IMR-90 (cell line): Measurements from ENCODE around the gene TNS3. TPM values are rescaled to one million over a fixed set of nuclear protein-coding genes. Genes with fewer than 3 reads are reported as not detected.
A peak's percentile ranks its signal among the peaks of the same experiment; 100 is the strongest.

Experiments used
- ATAC-seq: fragments of 200-7000 bp; cut with Tn5 transposase; 2 replicates; pipeline ENCODE4 v1.9.1; 2020; ENCODE audit warnings: low read depth, mild to moderate bottlenecking, moderate library complexity
- BruUV-seq: library from RNA; stranded (reverse); fragments of 400-500 nt; replicated peaks from 2 replicates; lab custom pipeline; 2021; lab: Mats Ljungman, UMichigan
- CTCF ChIA-PET: fragments of 300-600 bp; formaldehyde crosslinking; extraction: SDS; loops from one replicate; lab custom pipeline; 2021; ENCODE audit warnings: antibody characterized with exemption; lab: Yijun Ruan, JAX
- POLR2A ChIA-PET: fragments of 300-600 bp; sonication (Branson Sonifier 250); formaldehyde crosslinking; loops from one replicate; lab custom pipeline; 2022; ENCODE audit warnings: antibody characterized with exemption; ENCODE audit not compliant: unreplicated experiment; lab: Charles Lee
- DNase-seq: peaks from one replicate; pipeline ENCODE4 v3.0.0; 2013
- H2AFZ ChIP-seq: replicated peaks from 2 replicates; pipeline ENCODE3; 2013; ENCODE audit warnings: low read length, mild to moderate bottlenecking; ENCODE audit not compliant: poor library complexity
- H2AK5ac ChIP-seq: 2 replicates; pipeline ENCODE4 v1.6.1; 2013; ENCODE audit warnings: low read depth, low read length, inconsistent platforms
- H2AK9ac ChIP-seq: replicated peaks from 2 replicates; pipeline ENCODE3; 2013; ENCODE audit warnings: mild to moderate bottlenecking, low read depth, low read length, moderate library complexity; ENCODE audit not compliant: poor library complexity
- H2BK120ac ChIP-seq: 2 replicates; pipeline ENCODE4 v1.6.1; 2013; ENCODE audit warnings: low read depth, low read length, inconsistent platforms
- H2BK15ac ChIP-seq: 3 replicates; pipeline ENCODE4 v1.6.1; 2013; ENCODE audit warnings: low read depth, low read length, inconsistent platforms
- H2BK20ac ChIP-seq: 2 replicates; pipeline ENCODE4 v1.6.1; 2013; ENCODE audit warnings: low read depth, mild to moderate bottlenecking, inconsistent platforms, low read length, moderate library complexity
- H2BK5ac ChIP-seq: 2 replicates; pipeline ENCODE4 v1.6.1; 2013; ENCODE audit warnings: mild to moderate bottlenecking, low read depth, low read length, inconsistent platforms; ENCODE audit not compliant: poor library complexity, severe bottlenecking
- H3K14ac ChIP-seq: replicated peaks from 2 replicates; pipeline ENCODE4 v1.6.1; 2013; ENCODE audit warnings: low read depth, low read length, inconsistent platforms
- H3K18ac ChIP-seq: 2 replicates; pipeline ENCODE4 v1.6.1; 2013; ENCODE audit warnings: low read depth, low read length, control low read depth
- H3K23ac ChIP-seq: 2 replicates; pipeline ENCODE4 v1.6.1; 2013; ENCODE audit warnings: low read depth, low read length, inconsistent platforms
- H3K27ac ChIP-seq: 2 replicates; pipeline ENCODE4 v1.5.1; 2013; ENCODE audit warnings: mild to moderate bottlenecking, control low read depth, low read length; ENCODE audit not compliant: insufficient read depth
- H3K27me3 ChIP-seq: 2 replicates; pipeline ENCODE4 v1.6.1; 2013; ENCODE audit warnings: low read length; ENCODE audit not compliant: control insufficient read depth, insufficient read depth
- H3K36me3 ChIP-seq: 2 replicates; pipeline ENCODE4 v1.6.1; 2013; ENCODE audit warnings: low read length, mixed read lengths; ENCODE audit not compliant: control insufficient read depth, insufficient read depth
- H3K4ac ChIP-seq: 2 replicates; pipeline ENCODE4 v1.6.1; 2013; ENCODE audit warnings: low read depth, low read length, inconsistent platforms
- H3K4me1 ChIP-seq: 2 replicates; pipeline ENCODE4 v1.6.1; 2013; ENCODE audit warnings: low read length, mixed read lengths; ENCODE audit not compliant: control insufficient read depth, insufficient read depth
- H3K4me2 ChIP-seq: 2 replicates; pipeline ENCODE4 v1.6.1; 2013; ENCODE audit warnings: low read depth, mild to moderate bottlenecking, control low read depth, low read length, moderate library complexity
- H3K4me3 ChIP-seq: 2 replicates; pipeline ENCODE4 v1.5.1; 2013; ENCODE audit warnings: low read depth, mild to moderate bottlenecking, control low read depth, low read length, moderate library complexity; ENCODE audit not compliant: insufficient read depth
- H3K56ac ChIP-seq: 2 replicates; pipeline ENCODE4 v1.6.1; 2013; ENCODE audit warnings: low read length, inconsistent platforms; ENCODE audit not compliant: insufficient read depth; ENCODE audit errors: extremely low read depth
- H3K79me1 ChIP-seq, 2 experiments: 2 replicates each; pipeline ENCODE4 v1.6.1; 2013; ENCODE audit warnings: low read length in 2 of 2, inconsistent platforms in 1 of 2, low read depth in 1 of 2
- H3K9ac ChIP-seq: 2 replicates; pipeline ENCODE4 v1.6.1; 2013; ENCODE audit warnings: low read depth, low read length, control low read depth
- H3K9me1 ChIP-seq: 2 replicates; pipeline ENCODE4 v1.6.1; 2013; ENCODE audit warnings: low read length, inconsistent platforms; ENCODE audit not compliant: insufficient read depth
- H3K9me3 ChIP-seq: 2 replicates; pipeline ENCODE4 v1.6.1; 2013; ENCODE audit warnings: low read length; ENCODE audit not compliant: control insufficient read depth, insufficient read depth
- H4K20me1 ChIP-seq: 2 replicates; pipeline ENCODE4 v1.6.1; 2013; ENCODE audit warnings: low read length, inconsistent platforms; ENCODE audit not compliant: insufficient read depth
- H4K5ac ChIP-seq: 2 replicates; pipeline ENCODE4 v1.6.1; 2013; ENCODE audit warnings: mild to moderate bottlenecking, low read depth, low read length, control low read depth
- H4K8ac ChIP-seq, 2 experiments: 2 replicates each; pipeline ENCODE4 v1.6.1; 2013; ENCODE audit warnings: low read depth in 2 of 2, low read length in 2 of 2, control low read depth in 1 of 2, inconsistent platforms in 1 of 2
- H4K91ac ChIP-seq: 2 replicates; pipeline ENCODE4 v1.6.1; 2013; ENCODE audit warnings: low read depth, low read length, inconsistent platforms; ENCODE audit not compliant: insufficient read depth
- CEBPB ChIP-seq: IDR thresholded peaks from 2 replicates; pipeline ENCODE4 v1.6.1; 2012; ENCODE audit warnings: low read depth, low read length, improper control_type of control experiment
- FOS ChIP-seq: fragments of 150-350 bp; IDR thresholded peaks from 2 replicates; pipeline ENCODE4 v1.6.1; 2016; ENCODE audit warnings: low read depth, low read length
- MAZ ChIP-seq: IDR thresholded peaks from 2 replicates; pipeline ENCODE4 v1.6.1; 2012; ENCODE audit warnings: low read depth, mild to moderate bottlenecking, low read length, improper control_type of control experiment, moderate library complexity, borderline replicate concordance
- MXI1 ChIP-seq: IDR thresholded peaks from 2 replicates; pipeline ENCODE4 v1.6.1; 2012; ENCODE audit warnings: low read depth, mild to moderate bottlenecking, low read length, moderate library complexity, borderline replicate concordance
- whole genome bisulfite sequencing, 2 experiments: methylation state at CpG; one replicate each; pipeline versions ENCODE4 v1.1.5 to v1.1.7; 2013; ENCODE audit warnings: missing lambda C conversion rate in 2 of 2; ENCODE audit not compliant: insufficient read length in 1 of 2; ENCODE audit errors: extremely low coverage in 2 of 2; 5-methylcytosine and 5-hydroxymethylcytosine counted together
- dilution Hi-C: fragments of 300-500 bp; cut with HindIII; formaldehyde crosslinking; loops from one replicate; pipeline ENCODE4 v1.14.3; 2018; ENCODE audit warnings: low sequenced_read_pairs; ENCODE audit not compliant: unreplicated experiment
- in situ Hi-C: fragments of 300-500 bp; cut with MboI; formaldehyde crosslinking; loops from 3 replicates; pipeline ENCODE4 v1.14.3; 2019; ENCODE audit warnings: low sequenced_read_pairs, inconsistent platforms, mixed read lengths
- intact Hi-C: fragments of 100-400 bp; cut with micrococcal nuclease; formaldehyde crosslinking; loops from 2 replicates; pipeline ENCODE4 v1.10.0; 2022
- polyA plus RNA-seq, 3 experiments: library from polyadenylated mRNA; depleted of rRNA; stranded (reverse); fragments of >200 nt; gene quantifications; 2 replicates each; pipeline ENCODE4 v1.2.3, GENCODE V29; 2012; ENCODE audit warnings: low replicate concordance in 1 of 3
- total RNA-seq: library from RNA; depleted of rRNA; stranded (reverse); fragments of >200 nt; gene quantifications from 2 replicates; pipeline ENCODE4 v1.2.3, GENCODE V29; 2012

TNS3 gene
- total and polyA plus RNA-seq, 2 of the 4 experiments (the other 2 are of a cell fraction), result 64.3 to 79.2 TPM

GRCh38 chr7:47531584-47532492 is 50.1 kb downstream of the TNS3 start:
- dilution Hi-C loops (no loop called here), intact Hi-C loops (no loop called here), in situ Hi-C loops (no loop called here)
- Histone ChIP-seq H4K5ac (no peak overlapping the region), H4K20me1 (peaks cover 35% of the 10 kb centered on the region), H3K9me3 (peaks cover 4% of the 10 kb centered on the region; the same call in 1 of the 2 replicates), H3K4me2 (no peak overlapping the region), H3K18ac (no peak overlapping the region), H4K8ac (no peak overlapping the region), H3K27ac (no peak overlapping the region), H2BK5ac (no peak overlapping the region), H2AK9ac (peak overlapping the region; percentile 20), H2BK120ac (no peak overlapping the region), H3K79me1 (peaks cover 31 to 79% of the 10 kb centered on the region in 2 experiments), H3K4me1 (peaks cover 15% of the 10 kb centered on the region), H3K4ac (no peak overlapping the region), H3K27me3 (no peaks in the 10 kb centered on the region), H3K9me1 (peaks cover 16% of the 10 kb centered on the region), H4K91ac (no peak overlapping the region), H3K23ac (no peak overlapping the region), H3K36me3 (peaks cover 19% of the 10 kb centered on the region), H2AK5ac (no peak overlapping the region), H2BK15ac (no peak overlapping the region), H3K4me3 (no peak overlapping the region), H3K56ac (no peak overlapping the region), H3K14ac (no peak overlapping the region), H2AFZ (no peak overlapping the region), H2BK20ac (no peak overlapping the region), H3K9ac (no peak overlapping the region)
- DNase-seq (no peak), ATAC-seq (no peak)
- ChIA-PET POLR2A (no interaction called here), CTCF (no interaction called here)
- BruUV-seq, result no TSS peak
- no peak for TF ChIP-seq MXI1
- TF ChIP-seq FOS, result no peak
- no peak for TF ChIP-seq MAZ
- no peak for TF ChIP-seq CEBPB
- 98% methylated on average over 8 of the region's 17 CpGs; no CpG with 5 or more reads in 1 of the 2 experiments for WGBS, 2 experiments
